NCI-H2196 (cell line): ENCODE results near the gene CST9.

ENCODE experiments used
- DNase-seq: peaks from one replicate; lab custom pipeline; 2025; ENCODE audit not compliant: unreplicated experiment; lab: John Stamatoyannopoulos, UW

Gene CST9, protein sequence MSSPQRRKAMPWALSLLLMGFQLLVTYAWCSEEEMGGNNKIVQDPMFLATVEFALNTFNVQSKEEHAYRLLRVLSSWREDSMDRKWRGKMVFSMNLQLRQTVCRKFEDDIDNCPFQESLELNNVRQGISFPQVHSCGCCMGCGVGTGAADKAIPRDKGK

GRCh38 chr20:23605867-23606651 lies at the start of gene CST9:
TSS of gene CST9 (minus strand) at chr20:23605917. CDS start at chr20:23605864, 53 bp downstream.
- no peak for DNase-seq

- no peak for DNase-seq
Observed at GRCh38 chr20:23654717-23655116, 49.0 kb upstream of the CST9 start.

DNA sequence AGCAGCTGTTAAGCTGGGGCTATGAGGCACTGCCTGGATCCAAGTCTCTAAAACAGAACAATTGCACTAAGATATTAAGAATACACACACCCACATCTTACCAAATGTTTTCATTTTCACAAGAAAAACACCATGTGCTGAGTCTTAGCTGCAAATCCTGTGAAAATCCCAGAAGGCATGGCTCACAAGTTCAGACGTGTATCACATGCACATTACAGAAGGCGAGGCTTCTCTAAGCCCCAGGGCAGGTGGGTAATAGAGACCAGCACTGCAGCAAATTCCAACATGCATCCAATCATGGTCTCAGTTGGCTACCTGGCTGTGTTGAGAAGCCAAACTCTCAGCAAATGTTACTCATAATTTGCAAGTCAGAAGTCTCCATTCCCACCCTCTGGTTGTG lies 48.3 kb upstream of the CST9 start:
- DNase-seq = no peak

DNA sequence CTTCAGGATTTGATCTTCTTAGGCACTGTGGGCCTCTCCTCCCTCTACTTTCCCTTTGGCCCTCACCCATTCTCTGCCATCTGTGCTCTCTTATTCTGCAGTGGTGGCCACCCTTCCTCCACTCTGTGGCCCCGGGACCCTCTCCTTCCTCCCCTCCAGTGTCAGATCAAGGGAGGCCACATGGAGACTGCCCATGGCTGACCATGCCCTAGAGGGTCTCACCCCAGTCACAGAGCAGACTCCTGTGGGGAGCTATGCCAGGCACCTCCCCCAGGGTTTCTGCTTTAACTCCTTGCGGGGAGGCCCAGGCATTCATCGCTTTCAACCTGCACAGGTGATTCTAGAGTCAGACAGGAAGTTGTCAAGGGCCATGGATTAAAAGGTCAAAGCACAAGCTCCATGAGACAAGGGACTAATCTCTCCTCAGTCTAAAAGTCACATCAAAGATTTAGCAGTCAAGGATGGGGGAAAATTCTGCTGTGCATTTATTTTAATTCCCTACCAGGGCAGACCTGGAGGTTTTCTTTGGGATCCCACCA lies 47.8 kb upstream of the CST9 start:
- no peak for DNase-seq

GRCh38 chr20:23652926-23653325 lies 47.2 kb upstream of the CST9 start:
- DNase-seq = no peak

- no peak for DNase-seq
Observed at GRCh38 chr20:23652371-23652770, 46.7 kb upstream of the CST9 start.

- DNase-seq = no peak
Observed at GRCh38 chr20:23651117-23651516, 45.4 kb upstream of the CST9 start.

GRCh38 chr20:23649830-23650417 lies 44.2 kb upstream of the CST9 start:
- no peak for DNase-seq

DNA sequence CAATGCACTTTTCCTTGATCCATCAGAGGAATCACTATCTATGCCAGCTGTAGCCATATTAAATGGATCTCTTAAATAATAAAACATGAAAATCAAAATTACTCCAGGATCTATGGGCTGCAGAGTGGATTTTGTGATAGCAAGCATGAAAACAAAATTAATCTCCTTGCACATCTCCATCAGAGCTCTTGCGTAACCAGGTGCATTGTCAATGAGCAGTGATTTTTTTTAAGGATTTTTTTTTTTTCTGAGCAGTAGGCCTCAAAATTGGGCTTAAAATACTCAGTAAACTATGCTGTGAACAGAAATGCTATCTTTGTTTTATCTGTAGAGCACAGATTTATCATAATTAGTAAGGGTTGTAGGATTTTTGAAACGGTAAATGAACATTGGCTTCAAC lies 43.5 kb upstream of the CST9 start:
- DNase-seq = no peak

DNA sequence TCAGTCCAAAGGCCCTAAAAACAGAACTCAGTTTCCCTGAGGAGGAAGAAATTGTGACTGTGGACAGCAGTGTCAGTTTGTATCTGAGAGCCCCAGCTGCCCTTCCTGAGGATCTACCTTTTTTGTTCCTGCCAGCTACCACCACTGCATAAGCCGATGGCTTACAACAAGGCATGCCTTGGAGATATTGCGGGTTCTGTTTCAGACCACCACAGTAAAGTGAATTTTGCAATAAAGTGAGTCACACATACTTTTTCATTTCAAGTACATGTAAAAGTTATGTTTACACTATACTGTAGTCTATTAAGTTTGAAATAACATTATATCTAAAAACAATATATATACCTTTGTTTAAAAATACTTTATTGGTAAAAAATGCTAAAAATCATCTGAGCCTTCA lies 41.6 kb upstream of the CST9 start:
- DNase-seq = no peak

DNA sequence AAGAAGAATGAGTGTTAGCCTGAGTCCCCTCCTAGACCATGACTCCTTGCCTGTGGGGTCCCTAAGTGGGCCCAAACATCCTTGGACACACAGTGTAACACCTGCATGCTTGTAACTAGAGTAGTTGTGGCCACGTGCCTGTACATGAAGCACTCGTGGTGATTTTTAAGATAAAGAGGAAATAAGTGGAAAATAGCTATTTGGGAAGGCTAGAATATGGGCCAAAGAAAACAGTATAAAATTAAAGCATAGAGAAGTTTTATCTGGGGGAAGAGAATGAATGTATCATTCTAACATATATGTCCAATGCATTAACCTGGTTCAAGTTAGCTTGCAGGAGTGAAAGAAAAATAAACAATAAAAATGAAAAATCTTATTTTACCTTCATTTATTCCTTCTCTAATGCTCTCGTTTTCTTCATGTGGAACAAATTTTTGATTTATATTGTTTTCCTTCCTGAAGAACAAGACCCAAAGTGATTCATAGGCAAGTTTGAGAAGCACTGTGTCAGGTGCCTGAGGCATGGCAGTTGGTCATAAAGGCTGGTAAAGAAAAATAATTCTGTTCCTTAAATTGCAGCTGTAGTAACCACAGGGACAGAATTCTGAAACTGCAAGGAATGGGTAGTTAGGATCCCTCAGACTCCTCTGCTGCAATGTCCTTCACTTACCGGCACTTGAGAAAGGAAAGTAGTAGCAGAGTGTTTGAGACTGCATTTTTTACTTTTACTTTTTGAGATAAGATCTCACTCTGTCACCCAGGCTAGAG lies 40.6 kb upstream of the CST9 start:
- DNase-seq = no peak

DNA sequence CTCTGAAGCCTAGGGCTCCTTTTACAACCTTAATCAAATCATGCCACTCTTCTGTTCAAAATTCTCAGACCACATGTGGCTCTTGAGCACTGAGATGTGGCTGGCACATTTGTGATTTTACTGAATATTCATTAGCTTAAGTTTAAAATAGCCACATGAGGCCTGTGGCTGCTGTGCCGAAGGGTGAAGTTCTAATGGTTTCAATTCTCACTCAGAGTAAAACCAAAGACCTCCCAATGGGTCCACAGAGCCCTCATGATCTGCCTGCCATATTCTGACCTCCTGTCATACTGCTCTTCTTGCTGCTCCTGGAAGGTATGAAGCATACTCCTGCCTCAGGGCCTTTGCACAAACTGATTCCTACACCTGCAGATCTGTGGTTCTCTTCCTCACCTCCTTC lies 39.9 kb upstream of the CST9 start:
- no peak for DNase-seq

- no peak for DNase-seq
Observed at GRCh38 chr20:23644164-23644563, 38.4 kb upstream of the CST9 start.

DNA sequence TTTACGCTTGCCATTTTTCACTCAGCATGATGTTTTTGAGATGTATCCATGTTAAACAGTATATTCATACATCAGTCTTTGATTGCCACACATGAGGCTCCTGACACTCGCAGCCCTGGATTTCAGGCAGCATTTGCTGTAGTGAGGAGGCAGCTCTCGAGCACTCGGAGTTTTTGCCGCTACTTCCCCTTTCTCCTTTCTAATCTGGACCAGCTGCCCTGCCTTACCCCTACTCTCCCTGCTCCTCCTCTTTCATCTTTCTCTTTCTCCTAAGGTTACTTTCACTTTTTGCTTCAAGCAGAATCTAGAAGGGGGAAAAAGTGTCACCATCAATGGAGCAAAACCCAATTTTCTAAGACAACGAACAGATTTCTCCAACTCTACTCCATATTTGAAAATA lies 37.9 kb upstream of the CST9 start:
- DNase-seq = no peak

DNA sequence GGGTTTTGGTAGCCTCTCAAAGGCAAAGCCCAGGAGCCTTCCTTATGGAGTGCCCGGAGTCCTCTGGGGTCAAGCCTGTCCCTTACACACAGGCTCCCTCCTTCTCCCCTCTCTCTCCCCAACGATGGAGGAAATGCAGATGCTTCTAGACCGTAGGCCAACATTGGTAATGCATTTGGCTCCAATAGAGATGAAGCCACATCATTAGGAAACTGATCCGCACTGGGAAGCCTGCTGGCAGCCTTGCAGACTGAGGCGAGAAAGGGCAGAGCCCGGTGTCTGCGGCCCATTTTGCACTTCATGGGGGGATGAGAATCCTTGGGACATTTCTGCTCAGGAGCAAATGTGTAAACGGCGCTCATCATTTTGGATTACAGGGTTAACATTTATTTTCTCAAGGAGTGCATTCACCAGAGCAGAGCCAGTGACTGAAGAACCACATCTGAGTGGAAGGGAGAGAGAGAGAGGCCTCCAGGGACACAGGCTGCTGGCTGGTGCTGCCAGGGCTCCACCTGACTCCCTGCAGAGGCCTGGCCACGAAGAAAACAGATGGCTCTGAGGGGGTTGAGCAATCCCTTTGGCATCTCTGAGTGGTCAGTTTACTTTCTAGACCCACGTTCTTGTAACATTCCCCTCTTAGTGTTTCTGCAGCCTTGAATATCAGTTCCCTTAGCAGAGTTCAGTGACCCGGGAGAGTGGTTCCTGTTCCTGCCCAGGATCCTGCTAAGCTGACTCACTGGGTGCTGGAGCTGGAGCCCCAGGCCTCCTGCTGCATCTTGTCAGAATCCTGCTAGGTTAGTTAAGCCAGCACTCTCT lies 36.4 kb upstream of the CST9 start:
- no peak for DNase-seq

DNA sequence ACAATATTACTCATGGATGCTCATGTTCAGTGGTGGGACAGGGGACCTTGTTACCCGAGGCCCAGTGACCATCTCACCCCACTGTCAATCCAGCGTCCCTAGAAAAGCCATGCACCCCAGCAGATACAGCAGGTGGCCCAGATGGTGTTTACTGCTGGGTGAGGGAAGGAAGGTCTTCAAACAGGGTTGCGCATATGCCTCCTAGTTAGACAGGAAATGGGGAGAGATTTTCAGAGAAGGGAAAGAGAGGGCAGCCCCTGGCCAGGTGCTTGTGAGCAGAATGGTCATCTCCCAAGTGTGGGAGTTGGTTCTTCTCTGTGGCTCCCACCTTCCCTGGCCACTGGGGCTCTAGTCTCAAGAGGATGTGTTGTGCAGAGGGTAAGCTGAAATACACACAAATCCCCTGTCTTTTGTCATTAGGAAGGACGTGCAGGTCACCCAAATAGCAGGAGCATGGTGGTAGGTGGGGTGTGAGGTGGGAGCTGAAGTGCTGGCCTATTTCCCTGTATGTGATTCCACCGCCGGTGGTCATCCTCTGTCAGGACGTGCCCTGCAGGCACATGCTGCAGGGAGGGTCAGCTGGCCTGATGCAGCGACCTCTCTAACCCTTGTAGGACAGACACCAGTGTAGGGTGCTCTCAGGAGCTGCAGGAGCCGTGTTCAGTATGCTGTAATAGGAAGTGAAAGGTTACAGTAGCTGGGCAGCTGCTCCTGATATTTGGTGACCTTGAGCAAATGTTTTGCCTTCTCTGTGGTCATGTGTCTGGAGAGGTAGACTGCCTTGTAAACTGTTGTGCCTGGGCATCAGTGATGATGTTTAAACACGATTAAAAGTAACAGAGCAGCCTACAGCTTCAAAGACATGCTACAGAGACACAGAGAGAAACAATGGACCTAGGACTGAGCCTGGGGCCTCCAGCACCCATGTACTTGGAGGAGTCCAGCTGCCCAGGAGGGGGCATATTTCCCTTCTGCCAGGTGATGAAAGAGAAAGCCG lies 35.3 kb upstream of the CST9 start:
- DNase-seq = no peak

DNA sequence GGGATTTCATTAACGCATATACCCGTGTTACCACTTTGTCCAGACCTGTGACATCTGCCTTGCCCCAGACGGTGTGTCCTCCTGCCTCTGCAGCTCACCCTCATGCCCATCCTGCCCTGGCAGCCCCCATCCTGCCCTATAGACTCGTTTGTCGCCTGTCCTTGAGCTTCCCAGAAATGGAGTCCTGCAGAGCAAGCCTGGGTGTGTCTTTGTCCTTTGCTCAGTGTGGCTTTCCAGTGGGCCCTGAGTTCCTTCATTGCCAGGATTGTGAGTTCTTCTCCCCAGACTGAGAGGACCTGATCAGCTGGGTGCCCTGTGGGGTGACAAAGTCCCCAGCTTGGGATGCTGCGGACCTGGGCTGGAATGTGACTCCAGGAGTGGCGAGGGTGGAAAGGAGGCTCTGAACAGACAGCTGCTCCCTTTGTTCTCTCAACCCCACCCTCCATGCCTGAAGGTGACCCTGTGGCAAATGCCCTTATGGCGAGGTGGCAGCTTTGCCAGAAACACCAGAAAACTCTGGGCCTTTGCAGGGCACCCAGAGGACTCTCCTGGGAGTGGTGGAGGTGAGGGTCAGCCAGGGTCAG lies 34.4 kb upstream of the CST9 start:
- DNase-seq = no peak

- no peak for DNase-seq
Observed at GRCh38 chr20:23639490-23639958, 33.8 kb upstream of the CST9 start.

DNA sequence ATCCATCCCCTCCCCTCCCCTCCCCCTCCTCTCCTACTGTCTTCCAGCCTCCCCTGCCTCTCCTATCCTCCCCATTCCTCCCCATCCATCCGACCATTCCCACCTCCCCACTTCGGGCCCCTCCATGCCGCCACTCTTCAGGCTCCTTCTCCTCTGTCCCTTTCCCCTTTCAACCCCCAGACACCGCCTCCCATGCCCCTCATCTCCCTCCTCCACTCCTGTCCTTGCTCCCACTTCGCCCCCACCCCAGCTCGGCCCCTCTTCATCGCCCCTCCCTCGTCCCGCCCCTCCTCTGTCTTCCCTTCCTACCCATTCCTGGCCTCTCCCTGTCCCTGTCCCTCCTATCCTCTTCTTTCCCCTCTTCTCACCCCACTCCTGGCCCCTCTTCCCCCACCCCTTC lies 32.6 kb upstream of the CST9 start:
- no peak for DNase-seq
